KMS-11 (cell line): ENCODE measurements around the gene ARL1.
"Not testable (repeated sequence)": the region's sequence is repeated elsewhere in the genome, so short reads cannot be mapped to it uniquely, and the experiment has no call there.

ENCODE experiments used
- H2AFZ ChIP-seq: fragments of 200-600 bp; sonication (generic); 2 replicates; pipeline ENCODE4 v1.6.1; 2016; ENCODE audit warnings: antibody characterized with exemption, mixed run types, low read depth
- H3K27ac ChIP-seq: fragments of 200-600 bp; sonication (generic); 2 replicates; pipeline ENCODE4 v1.6.1; 2016; ENCODE audit warnings: mild to moderate bottlenecking, mixed run types
- H3K27me3 ChIP-seq: fragments of 200-600 bp; sonication (generic); 2 replicates; pipeline ENCODE4 v1.6.1; 2017; ENCODE audit warnings: mild to moderate bottlenecking, low read depth, mixed run types, moderate library complexity; ENCODE audit not compliant: insufficient read depth
- H3K36me3 ChIP-seq: fragments of 200-600 bp; sonication (generic); 2 replicates; pipeline ENCODE4 v1.6.1; 2017; ENCODE audit warnings: mild to moderate bottlenecking, mixed run types; ENCODE audit not compliant: insufficient read depth
- H3K4me1 ChIP-seq: fragments of 200-600 bp; sonication (generic); 2 replicates; pipeline ENCODE4 v1.6.1; 2016; ENCODE audit warnings: mild to moderate bottlenecking, low read depth, mixed run types; ENCODE audit not compliant: poor library complexity, severe bottlenecking
- H3K4me2 ChIP-seq: fragments of 200-600 bp; sonication (generic); 2 replicates; pipeline ENCODE4 v1.7.0; 2016; ENCODE audit warnings: mild to moderate bottlenecking, mixed run types
- H3K4me3 ChIP-seq: fragments of 200-600 bp; sonication (generic); IDR thresholded peaks from 2 replicates; pipeline ENCODE4 v1.6.1; 2017; ENCODE audit warnings: low read depth, low read length, mixed read lengths; ENCODE audit not compliant: insufficient read depth
- H3K79me2 ChIP-seq: fragments of 200-600 bp; sonication (generic); 2 replicates; pipeline ENCODE4 v1.6.1; 2016; ENCODE audit warnings: low read depth, mixed run types; ENCODE audit not compliant: insufficient read depth
- H3K9ac ChIP-seq: fragments of 200-600 bp; sonication (generic); 2 replicates; pipeline ENCODE4 v1.6.1; 2016; ENCODE audit warnings: mild to moderate bottlenecking, mixed run types
- H4K20me1 ChIP-seq: fragments of 200-600 bp; sonication (generic); 2 replicates; pipeline ENCODE4 v1.6.1; 2016; ENCODE audit warnings: mild to moderate bottlenecking, mixed run types; ENCODE audit not compliant: insufficient read depth
- TF ChIP-seq, protein P1 (sequence below): fragments of 200-600 bp; sonication (generic); conservative IDR thresholded peaks from 2 replicates; pipeline ENCODE4 v1.6.1; 2017; ENCODE audit warnings: low read depth, mild to moderate bottlenecking, antibody characterized with exemption, low read length, moderate library complexity, mixed read lengths

Gene ARL1

GRCh38 chr12:101436136-101436535 lies 28.6 kb upstream of the ARL1 start:
- H2AFZ ChIP-seq: no peak overlapping the region

DNA sequence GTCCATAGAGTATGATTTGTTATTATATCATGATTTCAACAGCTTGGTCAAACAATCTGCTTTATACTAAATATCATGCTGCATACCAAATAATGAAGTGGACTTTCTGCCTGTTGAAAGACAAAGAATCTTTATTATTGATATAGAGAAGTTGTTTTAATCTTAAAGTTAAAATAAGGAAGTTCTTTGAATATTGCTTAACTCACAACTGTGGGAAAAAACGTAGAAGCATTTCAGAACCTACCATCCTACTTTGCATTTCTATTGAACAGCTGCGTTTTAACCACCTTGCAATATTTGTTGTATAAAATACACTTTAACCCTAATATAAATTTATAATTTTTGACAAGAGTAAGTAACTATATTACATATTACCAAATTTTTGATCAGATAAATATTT lies 22.9 kb upstream of the ARL1 start:
- no peaks in the 10 kb centered on the region for H3K36me3 ChIP-seq
- H3K27ac ChIP-seq: no peak overlapping the region
- no peaks in the 10 kb centered on the region for H3K4me1 ChIP-seq
- H3K4me3 ChIP-seq: no peak overlapping the region
- H3K79me2 ChIP-seq: no peaks in the 10 kb centered on the region
- no peaks in the 10 kb centered on the region for H4K20me1 ChIP-seq
- H3K9ac ChIP-seq: no peak overlapping the region
- H3K27me3 ChIP-seq: no peaks in the 10 kb centered on the region
- TF ChIP-seq, protein P1, sequence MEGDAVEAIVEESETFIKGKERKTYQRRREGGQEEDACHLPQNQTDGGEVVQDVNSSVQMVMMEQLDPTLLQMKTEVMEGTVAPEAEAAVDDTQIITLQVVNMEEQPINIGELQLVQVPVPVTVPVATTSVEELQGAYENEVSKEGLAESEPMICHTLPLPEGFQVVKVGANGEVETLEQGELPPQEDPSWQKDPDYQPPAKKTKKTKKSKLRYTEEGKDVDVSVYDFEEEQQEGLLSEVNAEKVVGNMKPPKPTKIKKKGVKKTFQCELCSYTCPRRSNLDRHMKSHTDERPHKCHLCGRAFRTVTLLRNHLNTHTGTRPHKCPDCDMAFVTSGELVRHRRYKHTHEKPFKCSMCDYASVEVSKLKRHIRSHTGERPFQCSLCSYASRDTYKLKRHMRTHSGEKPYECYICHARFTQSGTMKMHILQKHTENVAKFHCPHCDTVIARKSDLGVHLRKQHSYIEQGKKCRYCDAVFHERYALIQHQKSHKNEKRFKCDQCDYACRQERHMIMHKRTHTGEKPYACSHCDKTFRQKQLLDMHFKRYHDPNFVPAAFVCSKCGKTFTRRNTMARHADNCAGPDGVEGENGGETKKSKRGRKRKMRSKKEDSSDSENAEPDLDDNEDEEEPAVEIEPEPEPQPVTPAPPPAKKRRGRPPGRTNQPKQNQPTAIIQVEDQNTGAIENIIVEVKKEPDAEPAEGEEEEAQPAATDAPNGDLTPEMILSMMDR: no peak
- no peak overlapping the region for H2AFZ ChIP-seq
- no peak overlapping the region for H3K4me2 ChIP-seq

More at GRCh38 chr12:101436136-101436535, 28.6 kb upstream of the ARL1 start:
- Histone ChIP-seq H3K4me2 (no peak overlapping the region), H3K27me3 (no peaks in the 10 kb centered on the region), H3K27ac (no peak overlapping the region), H3K79me2 (no peaks in the 10 kb centered on the region), H3K36me3 (no peaks in the 10 kb centered on the region), H3K4me3 (no peak overlapping the region), H3K4me1 (peaks cover 6% of the 10 kb centered on the region), H4K20me1 (no peaks in the 10 kb centered on the region), H3K9ac (no peak overlapping the region)
- TF ChIP-seq, protein P1: no peak

DNA sequence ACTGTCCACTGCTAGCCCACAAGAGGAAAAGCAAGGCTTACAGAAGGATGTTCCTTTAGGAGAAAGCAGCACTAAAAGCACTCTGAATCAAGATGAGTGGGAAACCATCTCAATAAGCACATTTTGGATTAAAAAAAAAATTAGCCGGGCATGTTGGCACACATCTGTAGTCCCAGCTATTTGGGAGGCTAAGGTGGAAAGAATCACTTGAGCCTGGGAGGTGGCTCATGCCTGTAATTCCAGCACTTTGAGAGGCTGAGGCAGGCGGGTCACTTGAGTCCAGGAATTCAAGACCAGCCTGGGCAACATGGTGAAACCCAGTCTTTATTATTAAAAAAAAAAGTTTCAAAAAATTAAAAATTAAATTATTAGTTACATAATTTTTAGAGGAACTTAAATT lies 17.0 kb upstream of the ARL1 start:
- Histone ChIP-seq H3K27ac (no peak overlapping the region), H2AFZ (no peak overlapping the region), H3K4me2 (no peak overlapping the region), H3K9ac (no peak overlapping the region), H3K36me3 (no peaks in the 10 kb centered on the region), H3K4me1 (no peaks in the 10 kb centered on the region), H3K27me3 (no peaks in the 10 kb centered on the region), H3K79me2 (no peaks in the 10 kb centered on the region), H4K20me1 (no peaks in the 10 kb centered on the region), H3K4me3 (no peak overlapping the region)
- TF ChIP-seq, protein P1: no peak

DNA sequence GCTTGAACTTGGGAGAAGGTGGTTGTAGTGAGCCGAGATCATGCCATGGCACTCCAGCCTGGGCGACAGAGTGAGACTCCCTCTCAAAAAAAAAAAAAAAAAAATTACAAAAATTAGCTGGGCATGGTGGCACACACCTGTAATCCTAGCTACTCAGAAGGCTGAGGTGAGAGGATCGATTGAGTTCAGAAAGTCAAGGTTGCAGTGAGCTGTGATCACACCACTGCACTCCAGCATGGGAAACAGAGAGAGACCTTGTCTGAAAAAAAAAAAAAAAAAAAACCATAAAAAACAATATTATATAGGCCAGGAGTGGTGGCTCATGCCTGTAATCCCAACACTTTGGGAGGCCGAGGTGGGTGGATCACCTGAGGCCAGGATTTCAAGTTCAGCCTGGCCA lies 14.5 kb upstream of the ARL1 start:
- not testable (repeated sequence) for H4K20me1 ChIP-seq, H3K27ac ChIP-seq, H3K36me3 ChIP-seq, H3K4me2 ChIP-seq, H3K9ac ChIP-seq, H3K4me1 ChIP-seq, H3K79me2 ChIP-seq, H2AFZ ChIP-seq, H3K4me3 ChIP-seq, H3K27me3 ChIP-seq

DNA sequence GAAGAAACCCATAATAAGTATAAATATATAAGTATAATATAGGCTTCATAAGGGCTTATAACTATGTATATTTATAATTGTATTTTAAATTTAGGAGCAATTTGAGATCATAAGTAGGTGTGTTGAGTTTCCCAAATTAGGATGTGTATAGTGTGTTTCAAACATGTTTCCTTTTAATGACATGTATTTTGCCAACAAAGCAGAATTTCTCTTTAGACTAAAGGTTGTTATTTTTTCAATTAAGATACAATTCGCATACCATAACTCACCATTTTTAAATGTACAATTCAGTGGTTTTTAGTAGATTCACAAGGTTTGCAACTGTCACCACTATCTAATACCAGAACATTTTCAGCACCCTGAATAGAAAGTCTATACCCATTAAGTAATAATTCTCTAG lies 7.7 kb upstream of the ARL1 start:
- no peak overlapping the region for H3K9ac ChIP-seq
- no peaks in the 10 kb centered on the region for H3K36me3 ChIP-seq
- no peaks in the 10 kb centered on the region for H3K4me1 ChIP-seq
- no peaks in the 10 kb centered on the region for H3K79me2 ChIP-seq
- no peaks in the 10 kb centered on the region for H4K20me1 ChIP-seq
- no peak overlapping the region for H3K4me3 ChIP-seq
- no peak overlapping the region for H2AFZ ChIP-seq
- H3K27ac ChIP-seq: no peak overlapping the region
- no peaks in the 10 kb centered on the region for H3K27me3 ChIP-seq
- no peak overlapping the region for H3K4me2 ChIP-seq
- TF ChIP-seq, protein P1: no peak
